Measurements from ENCODE around the gene RPL29.

Gene RPL29

DNA sequence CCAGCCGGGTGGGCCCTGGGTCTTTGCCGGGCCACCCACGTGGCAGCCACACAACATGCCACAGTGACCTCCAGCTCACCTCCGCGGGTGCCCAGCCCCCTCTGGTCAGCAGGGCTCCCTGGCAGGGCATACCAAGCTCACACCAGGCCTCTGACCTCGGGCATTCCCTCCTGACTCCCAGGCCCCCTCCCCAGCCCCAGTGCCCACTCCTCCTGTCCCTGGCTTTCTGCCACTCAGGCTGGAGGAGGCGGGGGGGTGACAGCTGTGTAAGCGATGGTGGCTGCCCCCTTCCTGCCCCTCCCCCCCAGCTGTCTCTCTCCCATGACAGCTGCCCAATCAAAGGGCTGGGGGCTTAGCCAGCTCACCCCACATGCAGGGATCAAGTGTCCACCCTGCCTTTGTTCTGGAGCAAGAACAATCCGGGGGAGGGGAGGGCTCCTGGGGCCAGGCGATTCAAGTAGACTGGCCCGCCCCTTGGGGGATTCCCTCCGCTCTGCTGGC is 31.7 kb downstream of the RPL29 start:
- no peak for DNase-seq (ENCODE audit: low read depth)

DNA sequence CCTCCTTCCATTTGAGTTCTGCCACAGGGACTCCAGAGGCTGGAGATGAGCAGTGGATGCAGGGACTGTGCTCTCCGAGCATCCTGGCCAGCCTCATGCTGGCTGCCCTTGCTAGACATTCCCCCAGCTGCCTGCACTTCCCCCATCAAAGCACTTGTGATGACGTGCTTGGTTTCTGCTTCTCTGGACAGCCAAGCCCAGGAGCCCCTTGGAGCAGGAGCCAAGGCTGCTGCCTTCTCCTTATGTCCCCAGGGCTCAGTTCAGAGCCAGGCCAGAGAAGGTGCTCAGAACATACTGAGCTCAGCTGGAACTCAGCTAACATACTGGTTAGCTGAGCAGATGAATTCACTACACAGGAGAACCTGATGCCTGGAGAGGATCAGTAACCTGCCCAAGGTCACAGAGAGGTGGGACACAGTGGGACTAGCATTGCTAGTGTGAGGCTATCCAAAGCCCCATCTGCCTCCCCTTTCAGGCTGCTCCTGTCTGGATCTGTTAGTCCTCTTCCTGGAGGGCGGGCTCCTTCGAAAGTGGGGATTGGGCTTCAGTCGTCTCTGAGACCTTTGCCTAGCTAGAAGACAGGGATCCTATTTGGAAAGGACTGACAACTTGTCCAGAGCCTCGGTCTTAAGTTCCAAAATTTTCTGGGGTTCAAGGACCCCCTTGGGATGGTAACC is 32.7 kb downstream of the RPL29 start:
- DNase-seq (ENCODE audit: low read depth) = no peak

- no peak for DNase-seq (ENCODE audit: low read depth)
These were observed 33.8 kb downstream of the RPL29 start for GRCh38 chr3:51961602-51962569.

GRCh38 chr3:51961011-51961410 is 34.7 kb downstream of the RPL29 start:
- no peak for DNase-seq (ENCODE audit: low read depth)

GRCh38 chr3:51960386-51960785 is 35.3 kb downstream of the RPL29 start:
- DNase-seq (ENCODE audit: low read depth) = no peak

DNA sequence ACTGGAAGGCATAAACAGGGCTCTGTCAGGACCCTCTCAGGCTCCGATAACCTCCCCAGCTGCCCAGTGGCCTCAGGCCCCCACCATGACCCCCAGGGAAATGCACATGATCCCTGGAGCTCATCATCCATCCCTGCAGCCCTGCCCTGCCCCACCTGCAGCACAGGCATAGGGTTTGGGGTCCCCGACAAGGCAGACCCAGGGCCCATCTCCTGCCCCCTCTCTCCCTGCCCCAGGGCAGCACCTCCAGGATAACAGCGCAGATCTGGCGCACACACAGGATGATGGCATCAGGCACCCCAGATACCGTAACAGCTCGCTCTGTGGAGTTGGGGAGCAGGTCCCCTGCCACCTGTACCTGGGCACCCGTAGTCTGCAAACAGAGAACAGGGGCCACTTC is 36.0 kb downstream of the RPL29 start:
- DNase-seq (ENCODE audit: low read depth) = no peak

GRCh38 chr3:51958603-51959521 is 36.8 kb downstream of the RPL29 start:
- DNase-seq (ENCODE audit: low read depth) = no peak

DNA sequence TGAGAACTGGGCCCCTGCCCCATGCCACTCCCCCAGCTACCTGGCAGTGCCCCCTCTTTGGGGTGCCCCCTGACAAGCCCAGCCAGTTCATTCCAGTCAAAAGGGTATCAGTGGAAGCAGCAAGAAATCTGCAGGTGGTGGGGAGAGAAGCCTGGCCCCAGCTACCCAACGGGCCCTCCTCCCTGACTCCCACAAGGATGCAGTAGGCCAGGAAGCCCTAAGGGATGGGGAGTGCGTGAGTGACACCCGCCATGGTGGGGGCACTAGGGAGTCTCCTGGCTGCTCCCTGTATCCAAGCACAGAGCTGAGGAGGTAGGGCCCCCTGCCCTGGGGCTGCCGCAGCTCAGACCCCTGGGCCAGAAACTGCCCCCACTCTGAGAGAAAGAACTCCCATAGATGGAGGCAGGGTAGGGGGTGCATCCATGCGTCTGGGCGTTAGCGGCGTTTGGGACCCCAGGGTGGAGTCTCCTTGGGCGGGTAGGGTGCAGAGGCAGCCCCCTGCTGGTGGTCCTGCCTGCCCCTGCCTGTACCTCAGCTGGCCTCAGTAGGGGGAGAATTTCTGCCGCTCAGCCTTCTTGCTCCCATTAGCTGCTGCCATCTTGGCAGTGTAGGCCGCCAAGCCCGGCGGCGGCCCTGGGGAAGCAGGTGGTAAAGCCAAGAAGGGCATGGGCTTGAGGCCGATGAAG is 38.0 kb downstream of the RPL29 start:
- DNase-seq (ENCODE audit: low read depth) = no peak

DNA sequence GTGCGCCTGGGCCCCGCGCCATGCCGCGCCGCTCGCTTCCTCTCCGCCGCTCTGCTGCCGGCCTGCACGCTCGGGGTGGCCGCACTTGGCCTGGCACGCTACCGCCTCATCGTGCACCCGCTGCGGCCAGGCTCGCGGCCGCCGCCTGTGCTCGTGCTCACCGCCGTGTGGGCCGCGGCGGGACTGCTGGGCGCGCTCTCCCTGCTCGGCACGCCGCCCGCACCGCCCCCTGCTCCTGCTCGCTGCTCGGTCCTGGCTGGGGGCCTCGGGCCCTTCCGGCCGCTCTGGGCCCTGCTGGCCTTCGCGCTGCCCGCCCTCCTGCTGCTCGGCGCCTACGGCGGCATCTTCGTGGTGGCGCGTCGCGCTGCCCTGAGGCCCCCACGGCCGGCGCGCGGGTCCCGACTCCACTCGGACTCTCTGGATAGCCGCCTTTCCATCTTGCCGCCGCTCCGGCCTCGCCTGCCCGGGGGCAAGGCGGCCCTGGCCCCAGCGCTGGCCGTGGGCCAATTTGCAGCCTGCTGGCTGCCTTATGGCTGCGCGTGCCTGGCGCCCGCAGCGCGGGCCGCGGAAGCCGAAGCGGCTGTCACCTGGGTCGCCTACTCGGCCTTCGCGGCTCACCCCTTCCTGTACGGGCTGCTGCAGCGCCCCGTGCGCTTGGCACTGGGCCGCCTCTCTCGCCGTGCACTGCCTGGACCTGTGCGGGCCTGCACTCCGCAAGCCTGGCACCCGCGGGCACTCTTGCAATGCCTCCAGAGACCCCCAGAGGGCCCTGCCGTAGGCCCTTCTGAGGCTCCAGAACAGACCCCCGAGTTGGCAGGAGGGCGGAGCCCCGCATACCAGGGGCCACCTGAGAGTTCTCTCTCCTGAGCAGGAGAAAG is 39.6 kb downstream of the RPL29 start:
- DNase-seq (ENCODE audit: low read depth) = no peak

GRCh38 chr3:51955175-51955892 is 40.4 kb downstream of the RPL29 start, which contains the start of gene GPR62:
GPR62 (plus strand) TSS chr3:51955381; CDS start chr3:51955653, 272 bp downstream.
- no peak for DNase-seq (ENCODE audit: low read depth)

DNA sequence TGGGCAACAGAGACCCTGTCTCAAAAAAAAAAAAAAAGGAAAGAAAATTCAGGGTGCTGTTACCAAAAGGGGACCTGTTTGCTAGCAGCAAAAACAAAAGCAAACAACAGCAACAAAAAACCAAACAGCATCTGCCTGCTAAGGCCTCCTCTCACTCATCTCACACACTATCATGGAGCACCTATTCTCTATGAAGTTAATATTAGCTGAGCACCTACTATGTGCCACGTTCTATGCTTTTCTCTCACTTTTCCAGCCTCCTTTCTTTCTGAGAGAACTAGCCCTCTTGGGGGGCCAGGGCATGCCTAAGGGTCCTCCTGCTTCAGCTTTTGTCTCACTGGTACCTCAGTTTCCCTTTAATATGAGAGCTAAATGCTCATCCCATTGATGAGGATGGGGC is 41.0 kb downstream of the RPL29 start:
- DNase-seq (ENCODE audit: low read depth) = no peak

DNA sequence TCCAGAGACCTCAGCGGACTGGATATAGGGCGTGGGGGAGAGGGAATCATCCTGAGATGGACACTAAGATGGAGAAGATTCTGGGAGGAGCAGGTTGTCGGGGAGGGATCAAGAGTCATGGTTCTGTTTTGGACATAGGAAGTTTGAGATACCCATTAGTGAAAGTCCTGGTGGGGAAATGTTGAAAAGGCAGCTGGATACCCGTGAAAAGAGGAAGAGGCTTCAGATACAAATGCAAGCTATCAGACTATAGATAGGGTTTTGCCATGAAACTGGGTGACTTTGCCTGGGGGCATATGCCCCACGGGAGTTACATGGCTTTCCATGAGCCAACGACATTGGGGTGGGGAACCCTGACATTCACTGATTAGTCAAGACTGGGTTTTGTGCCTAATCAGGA is 41.6 kb downstream of the RPL29 start:
- DNase-seq (ENCODE audit: low read depth) = no peak

- no peak for DNase-seq (ENCODE audit: low read depth)
These were observed 42.2 kb downstream of the RPL29 start for GRCh38 chr3:51953445-51953844.

DNA sequence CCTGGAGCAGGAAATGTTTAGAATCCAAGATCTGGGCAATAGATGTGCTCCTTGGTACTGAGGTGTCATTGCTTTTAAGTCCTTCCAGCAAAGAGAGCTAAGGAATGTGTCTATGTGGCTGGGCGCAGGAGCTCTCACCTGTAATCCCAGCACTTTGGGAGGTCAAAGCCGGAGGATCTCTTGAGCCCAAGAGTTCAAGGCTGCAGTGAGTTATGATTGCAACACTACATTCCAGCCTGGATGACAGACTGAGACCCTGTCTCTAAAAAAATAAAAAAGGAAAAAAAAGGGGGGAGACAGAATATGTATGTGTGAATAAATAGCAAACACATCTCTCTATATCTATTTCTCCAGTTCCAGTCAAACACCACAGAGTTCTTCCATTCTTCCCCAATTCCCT is 44.8 kb downstream of the RPL29 start:
- DNase-seq (ENCODE audit: low read depth) = no peak

DNA sequence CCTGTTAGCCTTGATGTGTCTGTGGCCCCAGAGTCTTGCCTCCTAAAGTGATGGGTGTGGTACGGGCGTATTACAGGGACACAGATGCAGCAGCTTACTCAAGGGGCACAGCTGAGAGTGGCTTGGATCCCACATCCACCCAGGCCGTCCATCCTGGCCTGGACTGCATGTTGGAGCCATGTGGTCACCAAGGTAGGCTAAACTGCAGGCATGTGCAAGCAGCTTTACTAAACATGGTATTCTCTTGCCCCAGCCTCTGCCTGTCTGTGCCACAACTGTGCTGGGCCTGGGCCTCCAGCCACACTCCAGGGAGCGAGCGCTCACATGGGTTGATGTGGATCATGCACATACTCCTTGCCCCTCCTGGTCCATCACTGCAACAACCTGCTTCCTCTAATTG is 46.6 kb downstream of the RPL29 start:
- DNase-seq (ENCODE audit: low read depth) = no peak

DNA sequence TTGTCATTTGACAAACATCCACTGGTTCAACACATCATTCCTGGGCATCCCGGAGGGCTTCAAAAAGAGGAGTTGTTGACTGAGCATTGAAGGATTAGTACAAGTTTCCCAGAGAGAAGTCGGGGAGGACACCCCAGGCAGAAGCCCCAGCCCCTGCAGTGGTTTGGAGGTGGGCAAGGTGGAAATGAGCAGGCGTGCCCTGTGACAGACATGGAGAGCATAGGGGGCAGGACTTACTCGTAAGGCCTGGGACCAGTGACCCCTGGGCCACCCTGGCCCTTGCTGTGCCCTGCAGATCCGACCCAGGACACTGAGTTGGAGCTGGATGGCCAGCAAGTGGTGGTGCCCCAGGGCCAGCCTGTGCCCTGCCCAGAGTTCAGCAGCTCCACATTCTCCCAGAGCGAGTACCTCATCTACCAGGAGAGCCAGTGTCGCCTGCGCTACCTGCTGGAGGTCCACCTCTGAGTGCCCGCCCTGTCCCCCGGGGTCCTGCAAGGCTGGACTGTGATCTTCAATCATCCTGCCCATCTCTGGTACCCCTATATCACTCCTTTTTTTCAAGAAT is 47.6 kb downstream of the RPL29 start:
- no peak for DNase-seq (ENCODE audit: low read depth)

DNA sequence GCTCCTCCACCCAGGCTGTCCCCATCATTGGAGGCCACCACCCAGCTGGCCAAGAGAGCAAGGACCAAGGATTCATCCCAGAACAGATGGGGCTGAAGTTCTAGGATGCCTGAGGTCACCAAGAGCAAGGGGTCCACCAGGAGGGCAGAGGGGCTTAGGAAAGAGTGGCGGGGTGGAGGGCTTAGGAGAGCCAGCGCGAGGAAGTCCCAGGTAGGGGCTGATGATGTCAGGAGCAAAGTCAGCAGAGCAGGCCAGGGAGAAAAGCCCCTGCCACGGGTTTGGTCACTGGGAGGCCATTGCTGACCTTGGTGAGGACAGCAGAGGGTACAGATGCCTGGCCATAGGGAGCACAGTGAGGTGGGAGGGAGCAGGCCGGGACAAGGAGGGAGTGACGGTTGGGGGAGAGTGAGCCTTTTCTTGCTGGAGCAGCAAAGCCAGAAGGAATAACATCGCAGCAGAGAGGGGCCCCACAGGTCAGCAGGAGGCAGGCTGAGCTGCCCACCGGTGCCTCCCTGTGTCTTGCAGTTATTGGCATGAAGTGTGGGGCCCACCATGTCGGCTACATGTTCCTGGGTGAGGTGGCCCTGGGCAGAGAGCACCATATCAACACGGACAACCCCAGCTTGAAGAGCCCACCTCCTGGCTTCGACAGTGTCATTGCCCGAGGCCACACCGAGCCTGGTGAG is 48.3 kb downstream of the RPL29 start:
- no peak for DNase-seq (ENCODE audit: low read depth)

GRCh38 chr3:51946796-51947195 is 48.9 kb downstream of the RPL29 start:
- no peak for DNase-seq (ENCODE audit: low read depth)
